HCT116 (cell line): ENCODE results near the gene VPS37D. TPM values are rescaled to one million over a fixed set of nuclear protein-coding genes. Genes with fewer than 3 reads are reported as not detected.

Experiments
- ATAC-seq: fragments of 200-7000 bp; cut with Tn5 transposase; 2 replicates; pipeline ENCODE4 v1.9.1; 2020; ENCODE audit warnings: mild to moderate bottlenecking, moderate library complexity
- BruUV-seq: library from RNA; stranded (reverse); fragments of 400-500 nt; replicated peaks from 2 replicates; lab custom pipeline; 2021; lab: Mats Ljungman, UMichigan
- CTCF ChIA-PET: fragments of 300-600 bp; sonication (Branson Sonifier 250); formaldehyde crosslinking; loops from one replicate; lab custom pipeline; 2021; ENCODE audit warnings: antibody characterized with exemption; lab: Charles Lee
- POLR2A ChIA-PET: fragments of 300-600, 350-600 bp; sonication (Branson Sonifier 250); formaldehyde crosslinking; loops from one replicate; lab custom pipeline; 2021; ENCODE audit warnings: antibody characterized with exemption; lab: Charles Lee
- RAD21 ChIA-PET, 2 experiments: fragments of 300-600 bp; sonication (Branson Sonifier 250); formaldehyde crosslinking; loops; one replicate each; lab custom pipeline; 2023; ENCODE audit warnings: low total read pairs in 2 of 2; ENCODE audit not compliant: uncharacterized antibody in 2 of 2, unreplicated experiment in 2 of 2, low non-redundant PET in 1 of 2; lab: Charles Lee
- DNase-seq: peaks from one replicate; pipeline ENCODE4 v3.0.0-alpha.2; 2010; ENCODE audit warnings: low read depth, low spot score
- H2AFZ ChIP-seq: fragments of 200-600 bp; shearing (Covaris generic), sonication (generic); 2 replicates; pipeline ENCODE4 v1.6.1; 2017; ENCODE audit warnings: low read depth, mixed run types, mixed read lengths, antibody characterized with exemption, low read length; ENCODE audit not compliant: poor library complexity, severe bottlenecking
- H3K27ac ChIP-seq: 2 replicates; pipeline ENCODE4 v1.5.1; 2012; ENCODE audit warnings: low read depth, low read length
- H3K27me3 ChIP-seq: fragments of 200-600 bp; sonication (generic); 2 replicates; pipeline ENCODE4 v1.6.1; 2016; ENCODE audit warnings: mixed run types, low read length, mixed read lengths; ENCODE audit not compliant: insufficient read depth
- H3K36me3 ChIP-seq, 2 experiments: fragments of 200-500 bp in 1 of 2; fragments of 200-600 bp in 1 of 2; sonication (Bioruptor generic) in 1 of 2; sonication (generic) in 1 of 2; 2 replicates each; pipeline versions ENCODE4 v1.5.1 to v1.6.1; 2014 to 2016; ENCODE audit warnings: low read length in 2 of 2, inconsistent platforms in 1 of 2, mixed read lengths in 1 of 2, mixed run types in 1 of 2; ENCODE audit not compliant: insufficient read depth in 2 of 2, control insufficient read depth in 1 of 2
- H3K4me1 ChIP-seq, 2 experiments: fragments of 200-600 bp in 1 of 2; sonication (generic) in 1 of 2; 2 replicates each; pipeline versions ENCODE4 v1.5.1 to v1.6.1; 2012 to 2017; ENCODE audit warnings: low read length in 2 of 2, inconsistent platforms in 1 of 2, mild to moderate bottlenecking in 1 of 2, mixed read lengths in 1 of 2, mixed run types in 1 of 2, moderate library complexity in 1 of 2; ENCODE audit not compliant: insufficient read depth in 2 of 2, control insufficient read depth in 1 of 2
- H3K4me2 ChIP-seq: fragments of 200-600 bp; sonication (generic); 2 replicates; pipeline ENCODE4 v1.6.1; 2017; ENCODE audit warnings: mixed run types, low read length, mixed read lengths
- H3K4me3 ChIP-seq, 2 experiments: fragments of 200-600 bp in 1 of 2; sonication (generic) in 1 of 2; replicated peaks in 1 of 2; 2 replicates each; pipeline ENCODE4 v1.5.1; 2011 to 2016; ENCODE audit warnings: low read length in 2 of 2, control low read depth in 1 of 2, low read depth in 1 of 2, mild to moderate bottlenecking in 1 of 2, mixed read lengths in 1 of 2, mixed run types in 1 of 2
- H3K79me2 ChIP-seq: fragments of 200-600 bp; sonication (generic); 2 replicates; pipeline ENCODE4 v1.6.1; 2017; ENCODE audit warnings: mild to moderate bottlenecking, mixed run types, low read length, moderate library complexity, mixed read lengths; ENCODE audit not compliant: insufficient read depth
- H3K9ac ChIP-seq: fragments of 200-600 bp; sonication (generic); 2 replicates; pipeline ENCODE4 v1.6.1; 2016; ENCODE audit warnings: low read length, mixed read lengths
- H3K9me2 ChIP-seq: fragments of 200-600 bp; sonication (generic), shearing (Covaris generic); 2 replicates; pipeline ENCODE4 v1.6.1; 2017; ENCODE audit warnings: mixed run types, mild to moderate bottlenecking, moderate library complexity; ENCODE audit not compliant: insufficient read depth
- H3K9me3 ChIP-seq, 2 experiments: fragments of 200-500 bp in 1 of 2; fragments of 200-600 bp in 1 of 2; sonication (Bioruptor generic) in 1 of 2; sonication (generic) in 1 of 2; 2 replicates each; pipeline ENCODE4 v1.6.1; 2014 to 2017; ENCODE audit warnings: low read length in 2 of 2, mixed read lengths in 2 of 2, inconsistent platforms in 1 of 2, low read depth in 1 of 2, mild to moderate bottlenecking in 1 of 2, mixed run types in 1 of 2, moderate library complexity in 1 of 2; ENCODE audit not compliant: control insufficient read depth in 1 of 2, insufficient read depth in 1 of 2
- H4K20me1 ChIP-seq: fragments of 200-600 bp; sonication (generic), shearing (Covaris generic); 2 replicates; pipeline ENCODE4 v1.6.1; 2017; ENCODE audit warnings: mixed run types, mild to moderate bottlenecking, moderate library complexity; ENCODE audit not compliant: insufficient read depth
- ATF3 ChIP-seq: IDR thresholded peaks from 2 replicates; pipeline ENCODE4 v1.6.1; 2012
- CBX3 ChIP-seq: IDR thresholded peaks from 2 replicates; pipeline ENCODE4 v1.6.1; 2012; ENCODE audit warnings: low read depth
- EGR1 ChIP-seq: IDR thresholded peaks from 2 replicates; pipeline ENCODE4 v1.6.1; 2012; ENCODE audit warnings: low read depth
- EZH2phosphoT487 ChIP-seq: fragments of 200-600 bp; IDR thresholded peaks from 2 replicates; pipeline ENCODE4 v1.6.1; 2018; ENCODE audit warnings: antibody characterized with exemption, borderline replicate concordance
- FOSL1 ChIP-seq: IDR thresholded peaks from 2 replicates; pipeline ENCODE4 v1.6.1; 2012; ENCODE audit warnings: low read depth
- JUND ChIP-seq: IDR thresholded peaks from 2 replicates; pipeline ENCODE4 v1.6.1; 2012
- MAX ChIP-seq: IDR thresholded peaks from 2 replicates; pipeline ENCODE4 v1.6.1; 2012
- POLR2A ChIP-seq: IDR thresholded peaks from 2 replicates; pipeline ENCODE4 v1.7.0; 2011; ENCODE audit warnings: borderline replicate concordance; ENCODE audit not compliant: insufficient read depth, insufficient read length; ENCODE audit errors: extremely low read depth
- POLR2AphosphoS5 ChIP-seq: IDR thresholded peaks from 2 replicates; pipeline ENCODE4 v1.6.1; 2011; ENCODE audit warnings: mild to moderate bottlenecking, low read depth, low read length, moderate library complexity
- RAD21 ChIP-seq: IDR thresholded peaks from 2 replicates; pipeline ENCODE4 v1.6.1; 2012; ENCODE audit warnings: low read depth, mild to moderate bottlenecking
- REST ChIP-seq: IDR thresholded peaks from 2 replicates; pipeline ENCODE4 v1.6.1; 2012; ENCODE audit warnings: low read depth
- SIN3A ChIP-seq: IDR thresholded peaks from 2 replicates; pipeline ENCODE4 v1.6.1; 2012; ENCODE audit warnings: low read depth
- SP1 ChIP-seq: IDR thresholded peaks from 2 replicates; pipeline ENCODE4 v1.6.1; 2012; ENCODE audit warnings: low read depth
- SRF ChIP-seq: IDR thresholded peaks from 2 replicates; pipeline ENCODE4 v1.6.1; 2012; ENCODE audit warnings: low read depth
- TCF7L2 ChIP-seq: IDR thresholded peaks from 2 replicates; pipeline ENCODE4 v1.7.0; 2011; ENCODE audit warnings: borderline replicate concordance, inconsistent platforms; ENCODE audit not compliant: insufficient read depth, insufficient read length; ENCODE audit errors: extremely low read depth
- YY1 ChIP-seq: IDR thresholded peaks from 2 replicates; pipeline ENCODE4 v1.6.1; 2011; ENCODE audit warnings: low read length, low read depth, moderate library complexity, mild to moderate bottlenecking; ENCODE audit not compliant: insufficient replicate concordance; ENCODE audit errors: extremely low read depth
- intact Hi-C: fragments of 100-400 bp; cut with micrococcal nuclease; formaldehyde crosslinking; loops from 2 replicates; pipeline ENCODE4 v1.10.0; 2022
- total RNA-seq: library from RNA; stranded (reverse); gene quantifications from one replicate; pipeline ENCODE4 v1.2.1, GENCODE V29; 2021; ENCODE audit not compliant: unreplicated experiment

Gene VPS37D
- total RNA-seq, 1 experiment from 2014 or later = 9.5 TPM

GRCh38 chr7:73646785-73647724 lies 20.6 kb upstream of the VPS37D start:
- POLR2A ChIA-PET = interaction anchor here (0.6 to 2.7 kb wide), 4 partner anchors 10 to 25 kb away, joined by 3 to 8 read pairs (median 4); partner anchors contain the start of gene MLXIPL

More at GRCh38 chr7:73646785-73647724, 20.6 kb upstream of the VPS37D start:
- H4K20me1 ChIP-seq = no peaks in the 10 kb centered on the region
- H3K79me2 ChIP-seq = no peaks in the 10 kb centered on the region
- intact Hi-C loops = no loop called here
- CTCF ChIA-PET = no interaction called here
- H3K27ac ChIP-seq = peak overlapping the region; percentile 72
- DNase-seq = no peak
- peaks cover 13 to 34% of the 10 kb centered on the region in 2 experiments for H3K4me1 ChIP-seq
- no peaks in the 10 kb centered on the region for H3K9me3 ChIP-seq
- H3K9me2 ChIP-seq = no peaks in the 10 kb centered on the region
- ATAC-seq = peak; percentile 42
- H3K4me3 ChIP-seq = peak overlapping the region; percentile 64 to 65
- no peaks in the 10 kb centered on the region for H3K27me3 ChIP-seq
- BruUV-seq = TSS peak; percentile 66
- no peaks in the 10 kb centered on the region for H3K36me3 ChIP-seq
- peak overlapping the region; percentile 88 for H3K4me2 ChIP-seq
- no peak overlapping the region for H2AFZ ChIP-seq
- peak overlapping the region; percentile 80 for H3K9ac ChIP-seq
- RAD21 ChIA-PET = no interaction called here
- TF ChIP-seq EZH2phosphoT487 (no peak), POLR2AphosphoS5 (no peak), MAX (no peak), SIN3A (no peak), SRF (no peak), JUND (no peak), CBX3 (no peak), REST (no peak), EGR1 (no peak), RAD21 (no peak), TCF7L2 (no peak), ATF3 (no peak), YY1 (no peak), FOSL1 (no peak), SP1 (no peak), POLR2A (no peak)
